ENCODE measurements around the gene ZNF576. TPM values are rescaled to one million over a fixed set of nuclear protein-coding genes. Genes with fewer than 3 reads are reported as not detected.

ZNF576 gene
- total and polyA plus RNA-seq, 2 of the 4 experiments (the other 2 are of a cell fraction) = 13.8 to 19.5 TPM

- H3K4ac ChIP-seq (ENCODE audit: low read depth, low read length) = peak overlapping the region; percentile 60
- TF ChIP-seq RFX5 (IDR thresholded peaks at IDR 0.05; ENCODE audit: low read depth, low read length) (no peak), USF2 (IDR thresholded peaks at IDR 0.05; ENCODE audit: low read depth, low read length) (no peak), CEBPB (IDR thresholded peaks at IDR 0.05; ENCODE audit: low read depth, low read length) (no peak), CTCF (conservative IDR thresholded peaks at IDR 0.05; ENCODE audit: low read depth, low read length) (peak; percentile 85), CHD1 (IDR thresholded peaks at IDR 0.05; ENCODE audit: low read depth, low read length) (no peak), FOS (IDR thresholded peaks at IDR 0.05; ENCODE audit: low read depth, low read length) (no peak), BHLHE40 (IDR thresholded peaks at IDR 0.05; ENCODE audit: low read depth, low read length) (0 out of 2 replicates have a peak, but pooled peaks have one; percentile 14), SMC3 (IDR thresholded peaks at IDR 0.05; ENCODE audit: low read depth, low read length) (peak; percentile 64), MAFK (IDR thresholded peaks at IDR 0.05; ENCODE audit: low read depth, low read length) (no peak), POLR2A (IDR thresholded peaks at IDR 0.05; ENCODE audit: low read depth, low read length) (no peak), RCOR1 (IDR thresholded peaks at IDR 0.05; ENCODE audit: insufficient replicate concordance, low read length) (no peak), MXI1 (IDR thresholded peaks at IDR 0.05; ENCODE audit: borderline replicate concordance, low read depth, low read length) (peak; percentile 56; the same call in 1 of the 2 replicates), RAD21 (IDR thresholded peaks at IDR 0.05; ENCODE audit: low read length) (peak; percentile 86)
- ChIA-PET POLR2A (ENCODE audit: unreplicated experiment) (no interaction called here), CTCF (interaction anchor here (0.6 to 4.5 kb wide), 7 partner anchors 8 to 163 kb away, joined by 3 to 29 read pairs (median 3); no protein-coding TSS in a partner anchor)
- intact Hi-C loops (cut with micrococcal nuclease) (loop anchor here (1.0 to 2.0 kb wide), 3 partner anchors 34 to 148 kb away; no protein-coding TSS in a partner anchor), dilution Hi-C loops (cut with HindIII; ENCODE audit: low sequenced_read_pairs, unreplicated experiment) (no loop called here), in situ Hi-C loops (cut with MboI; ENCODE audit: low sequenced_read_pairs) (no loop called here)
- ATAC-seq (ENCODE audit: low read depth) = peak; percentile 33
- no peak overlapping the region for H2BK15ac ChIP-seq (ENCODE audit: low read depth, low read length)
- H3K18ac ChIP-seq (ENCODE audit: low read depth, low read length) = no peak overlapping the region
- H4K91ac ChIP-seq (ENCODE audit: insufficient read depth, low read depth, low read length) = 0 out of 2 replicates have a peak overlapping the region, but pooled peaks have one; percentile 28
- H4K8ac ChIP-seq (ENCODE audit: low read depth in 2 of 2, low read length in 2 of 2) = peak overlapping the region; percentile 1 to 41; a peak in 1 of 4 replicates
- no peak overlapping the region for H4K5ac ChIP-seq (ENCODE audit: low read depth, low read length)
- H2BK20ac ChIP-seq (ENCODE audit: low read depth, low read length) = no peak overlapping the region
- H3K36me3 ChIP-seq (ENCODE audit: control insufficient read depth, insufficient read depth, low read length) = peaks cover 42% of the 10 kb centered on the region
- peak overlapping the region; percentile 64 for H3K14ac ChIP-seq (replicated peaks; ENCODE audit: low read depth, low read length)
- H3K4me1 ChIP-seq (ENCODE audit: control insufficient read depth, insufficient read depth, low read length) = peaks cover 9% of the 10 kb centered on the region
- H3K27me3 ChIP-seq (ENCODE audit: control insufficient read depth, insufficient read depth, low read length) = no peaks in the 10 kb centered on the region
- no peaks in the 10 kb centered on the region for H3K9me1 ChIP-seq (ENCODE audit: insufficient read depth, low read length)
- peak overlapping the region; percentile 69 for H3K9ac ChIP-seq (ENCODE audit: low read depth, low read length)
- BruUV-seq (replicated peaks) = no TSS peak
- peak overlapping the region; percentile 69 for H2AK5ac ChIP-seq (ENCODE audit: low read depth, low read length)
- H3K56ac ChIP-seq (ENCODE audit: extremely low read depth, insufficient read depth, low read length) = peak overlapping the region; percentile 80
- H4K20me1 ChIP-seq (ENCODE audit: insufficient read depth, low read length) = peaks cover 5% of the 10 kb centered on the region
- peak; percentile 69 for DNase-seq
- H3K4me3 ChIP-seq (ENCODE audit: insufficient read depth, low read depth, low read length) = peak overlapping the region; percentile 54
- H2AFZ ChIP-seq (replicated peaks; ENCODE audit: low read length, poor library complexity) = peak overlapping the region; percentile 98
- H3K79me1 ChIP-seq (ENCODE audit: low read depth in 1 of 2, low read length in 2 of 2) = peaks cover 27 to 74% of the 10 kb centered on the region in 2 experiments
- H2AK9ac ChIP-seq (replicated peaks; ENCODE audit: low read depth, low read length, poor library complexity) = peak overlapping the region; percentile 98
- H2BK5ac ChIP-seq (ENCODE audit: low read depth, low read length, poor library complexity, severe bottlenecking) = peak overlapping the region; percentile 47
- H2BK120ac ChIP-seq (ENCODE audit: low read depth, low read length) = no peak overlapping the region
- 1% methylated on average over 34 of the region's 64 CpGs; no CpG with 5 or more reads in 1 of the 2 experiments for WGBS, 2 experiments (ENCODE audit: extremely low coverage in 2 of 2, insufficient read length in 1 of 2)
- H3K4me2 ChIP-seq (ENCODE audit: low read depth, low read length) = peak overlapping the region; percentile 86
- H3K23ac ChIP-seq (ENCODE audit: low read depth, low read length) = peak overlapping the region; percentile 54
- H3K9me3 ChIP-seq (ENCODE audit: control insufficient read depth, insufficient read depth, low read length) = no peaks in the 10 kb centered on the region
- peak overlapping the region; percentile 56 for H3K27ac ChIP-seq (ENCODE audit: insufficient read depth, low read length)
Measured at GRCh38 chr19:43594710-43595604, 1.4 kb upstream of the ZNF576 start.

Measured in IMR-90 (cell line).